Measurements from ENCODE around the gene TRIM15.
"Not testable (repeated sequence)": the region's sequence is repeated elsewhere in the genome, so short reads cannot be mapped to it uniquely, and the experiment has no call there.

The TRIM15 gene

GRCh38 chr6:30135147-30135546 is 28.2 kb upstream of the TRIM15 start:
- TF ChIP-seq GATA1 (IDR thresholded peaks at IDR 0.05; ENCODE audit: low read depth, low read length), result no peak
- no peak for TF ChIP-seq POLR2A (IDR thresholded peaks at IDR 0.05; ENCODE audit: low read length)

GRCh38 chr6:30135757-30136156 is 27.6 kb upstream of the TRIM15 start, which contains the start of gene TRIM40:
TSS of gene TRIM40 (plus strand) at chr6:30136140. CDS start at chr6:30137037, 897 bp downstream.
- TF ChIP-seq POLR2A (IDR thresholded peaks at IDR 0.05; ENCODE audit: low read length), result no peak
- TF ChIP-seq GATA1 (IDR thresholded peaks at IDR 0.05; ENCODE audit: low read depth, low read length), result no peak
- no peak for DNase-seq

More at GRCh38 chr6:30135147-30135546, 28.2 kb upstream of the TRIM15 start:
- no peak for DNase-seq

GRCh38 chr6:30136570-30137286 is 26.6 kb upstream of the TRIM15 start:
- TF ChIP-seq GATA1 (IDR thresholded peaks at IDR 0.05; ENCODE audit: low read depth, low read length), result no peak
- TF ChIP-seq POLR2A (IDR thresholded peaks at IDR 0.05; ENCODE audit: low read length), result no peak
- DNase-seq, result no peak

- not testable (repeated sequence) for DNase-seq
These were observed 23.1 kb upstream of the TRIM15 start for GRCh38 chr6:30140240-30140639.

GRCh38 chr6:30142665-30143064 is 20.7 kb upstream of the TRIM15 start:
- TF ChIP-seq GATA1 (IDR thresholded peaks at IDR 0.05; ENCODE audit: low read depth, low read length) (no peak), POLR2A (IDR thresholded peaks at IDR 0.05; ENCODE audit: low read length) (no peak)
- no peak for DNase-seq

GRCh38 chr6:30143780-30144179 is 19.6 kb upstream of the TRIM15 start:
- no peak for DNase-seq
- TF ChIP-seq GATA1 (IDR thresholded peaks at IDR 0.05; ENCODE audit: low read depth, low read length) (no peak), POLR2A (IDR thresholded peaks at IDR 0.05; ENCODE audit: low read length) (no peak)

GRCh38 chr6:30144811-30145210 is 18.5 kb upstream of the TRIM15 start:
- no peak for DNase-seq
- TF ChIP-seq POLR2A (IDR thresholded peaks at IDR 0.05; ENCODE audit: low read length), result no peak
- no peak for TF ChIP-seq GATA1 (IDR thresholded peaks at IDR 0.05; ENCODE audit: low read depth, low read length)

- no peak for TF ChIP-seq POLR2A (IDR thresholded peaks at IDR 0.05; ENCODE audit: low read length)
- no peak for TF ChIP-seq GATA1 (IDR thresholded peaks at IDR 0.05; ENCODE audit: low read depth, low read length)
- no peak for DNase-seq
These were observed 17.5 kb upstream of the TRIM15 start for GRCh38 chr6:30145818-30146217.

- TF ChIP-seq GATA1 (IDR thresholded peaks at IDR 0.05; ENCODE audit: low read depth, low read length) (no peak), POLR2A (IDR thresholded peaks at IDR 0.05; ENCODE audit: low read length) (no peak)
These were observed 16.2 kb upstream of the TRIM15 start for GRCh38 chr6:30147096-30147495.

GRCh38 chr6:30149234-30149633 is 14.1 kb upstream of the TRIM15 start:
- TF ChIP-seq POLR2A (IDR thresholded peaks at IDR 0.05; ENCODE audit: low read length) (no peak), GATA1 (IDR thresholded peaks at IDR 0.05; ENCODE audit: low read depth, low read length) (no peak)
- no peak for DNase-seq

More at GRCh38 chr6:30147096-30147495, 16.2 kb upstream of the TRIM15 start:
- DNase-seq, result no peak

- no peak for TF ChIP-seq GATA1 (IDR thresholded peaks at IDR 0.05; ENCODE audit: low read depth, low read length)
- TF ChIP-seq POLR2A (IDR thresholded peaks at IDR 0.05; ENCODE audit: low read length), result no peak
- no peak for DNase-seq
These were observed 13.3 kb upstream of the TRIM15 start for GRCh38 chr6:30149858-30150550.

- no peak for TF ChIP-seq POLR2A (IDR thresholded peaks at IDR 0.05; ENCODE audit: low read length)
- TF ChIP-seq GATA1 (IDR thresholded peaks at IDR 0.05; ENCODE audit: low read depth, low read length), result no peak
- DNase-seq, result no peak
These were observed 12.5 kb upstream of the TRIM15 start for GRCh38 chr6:30150671-30151395.

- TF ChIP-seq GATA1 (IDR thresholded peaks at IDR 0.05; ENCODE audit: low read depth, low read length) (no peak), POLR2A (IDR thresholded peaks at IDR 0.05; ENCODE audit: low read length) (no peak)
- DNase-seq, result peak; percentile 60 to 78
These were observed 11.8 kb upstream of the TRIM15 start for GRCh38 chr6:30151580-30151979.

GRCh38 chr6:30152016-30152673 is 11.2 kb upstream of the TRIM15 start:
- peak; percentile 74 to 76 for DNase-seq
- no peak for TF ChIP-seq GATA1 (IDR thresholded peaks at IDR 0.05; ENCODE audit: low read depth, low read length)
- TF ChIP-seq POLR2A (IDR thresholded peaks at IDR 0.05; ENCODE audit: low read length), result no peak

Measured in erythroblast (primary cell).